OCI-M2 (cell line): ENCODE data around the gene BID.

ENCODE experiments used
- DNase-seq: peaks from one replicate; lab custom pipeline; 2025; ENCODE audit not compliant: unreplicated experiment; lab: John Stamatoyannopoulos, UW

BID gene

GRCh38 chr22:17784776-17785175 lies 10.5 kb upstream of the BID start:
- no peak for DNase-seq

GRCh38 chr22:17783773-17784480 lies 9.7 kb upstream of the BID start:
- no peak for DNase-seq

GRCh38 chr22:17783312-17783711 lies 9.0 kb upstream of the BID start:
- DNase-seq = no peak

- DNase-seq = no peak
Observed at GRCh38 chr22:17782621-17783020, 8.4 kb upstream of the BID start.

- DNase-seq = no peak
Observed at GRCh38 chr22:17782158-17782557, 7.9 kb upstream of the BID start.

GRCh38 chr22:17781319-17782031 lies 7.2 kb upstream of the BID start:
- no peak for DNase-seq

GRCh38 chr22:17780741-17781318 lies 6.6 kb upstream of the BID start:
- DNase-seq = no peak

GRCh38 chr22:17780116-17780740 lies 6.0 kb upstream of the BID start:
- DNase-seq = no peak

GRCh38 chr22:17779286-17780115 lies 5.2 kb upstream of the BID start:
- DNase-seq = no peak

GRCh38 chr22:17778412-17778976 lies 4.2 kb upstream of the BID start:
- DNase-seq = no peak

- no peak for DNase-seq
Observed at GRCh38 chr22:17777717-17778044, 3.4 kb upstream of the BID start.

GRCh38 chr22:17777005-17777716 lies 2.9 kb upstream of the BID start:
- no peak for DNase-seq

GRCh38 chr22:17775781-17776465 lies 1.7 kb upstream of the BID start:
- no peak for DNase-seq

GRCh38 chr22:17774926-17775685 lies 837 bp upstream of the BID start:
- no peak for DNase-seq

GRCh38 chr22:17773606-17774205 lies 563 bp downstream of the BID start:
- DNase-seq = no peak

- DNase-seq = no peak
Observed at GRCh38 chr22:17772958-17773605, 1.2 kb downstream of the BID start.

- DNase-seq = no peak
Observed at GRCh38 chr22:17772249-17772957, 1.9 kb downstream of the BID start.
